NCI-H1694 (cell line): Measurements from ENCODE around the gene RMND5B.
"Not testable (repeated sequence)": the region's sequence is repeated elsewhere in the genome, so short reads cannot be mapped to it uniquely, and the experiment has no call there.

Source experiments
- DNase-seq: peaks from one replicate; lab custom pipeline; 2025; lab: John Stamatoyannopoulos, UW

The RMND5B gene

DNA sequence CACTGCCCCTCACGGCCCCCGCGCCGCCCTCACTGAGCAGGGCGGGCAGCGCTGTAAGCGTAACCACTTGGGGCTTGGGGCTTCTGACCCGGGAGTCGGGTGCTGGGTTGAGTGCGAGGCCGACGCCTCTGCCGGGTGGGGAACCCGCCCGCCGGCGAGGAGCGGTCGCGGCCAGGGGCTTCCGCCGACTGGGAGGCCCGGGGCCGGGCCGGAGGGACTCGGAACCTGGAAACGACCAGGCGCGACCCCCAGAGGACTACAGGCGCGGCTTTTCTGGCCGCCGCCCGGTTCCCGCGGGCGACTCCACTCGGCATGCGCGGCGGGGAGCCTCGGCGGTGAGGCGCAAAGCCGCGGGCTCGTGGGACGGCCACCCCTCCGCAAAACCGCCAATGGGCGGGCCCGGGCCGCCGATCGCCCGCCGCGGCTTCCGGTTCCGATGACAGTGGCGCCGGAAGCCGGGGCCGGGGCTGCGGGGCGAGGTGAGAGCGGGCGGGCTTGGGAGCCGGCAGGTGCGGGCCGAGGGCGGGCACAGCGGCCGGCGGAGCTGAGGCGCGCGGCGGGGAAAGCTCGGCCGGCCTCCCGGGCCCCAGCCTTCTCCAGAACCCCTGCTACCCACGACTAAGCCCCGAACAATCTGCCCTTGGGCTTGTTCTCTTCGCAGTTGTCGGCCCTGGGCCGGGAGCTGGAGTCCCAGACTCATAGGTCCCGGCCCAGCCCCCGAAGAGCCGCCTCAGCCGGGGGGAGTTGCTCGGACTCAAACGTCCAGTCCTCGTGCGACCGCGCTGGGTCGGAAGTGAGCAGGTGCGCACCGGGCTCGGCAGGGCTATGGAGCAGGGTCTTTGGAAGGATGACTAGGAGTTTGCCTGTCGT, at the start of gene RMND5B:
TSS of gene RMND5B (plus strand) at position 439 of the 870 bp plus-strand sequence. CDS start 7,106 bp downstream, outside the sequence.
- peak; percentile 19 for DNase-seq

- no peak for DNase-seq
Measured at GRCh38 chr5:178081571-178082243, 49.1 kb upstream of the RMND5B start.

DNA sequence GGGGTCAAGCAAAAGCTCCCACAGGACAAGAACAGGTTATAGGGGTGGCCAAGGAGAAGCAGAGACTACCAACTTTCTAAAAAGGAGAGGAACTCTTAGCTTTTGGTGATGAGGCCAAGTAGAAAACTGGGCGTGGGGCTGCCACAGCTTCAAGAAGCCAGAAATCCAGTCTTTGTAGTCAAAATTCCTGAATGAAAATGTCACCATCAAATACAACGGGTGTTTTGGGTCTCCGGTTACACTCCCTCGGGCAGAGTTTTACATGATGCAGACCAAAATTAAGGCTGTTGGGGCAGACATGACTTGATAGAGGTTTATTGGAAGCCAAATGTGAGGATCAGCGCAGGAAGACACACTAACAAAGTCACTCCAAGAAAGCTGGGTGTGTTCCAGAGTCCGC, 46.9 kb upstream of the RMND5B start:
- DNase-seq: no peak

- DNase-seq: no peak
Measured at GRCh38 chr5:178085316-178085715, 45.5 kb upstream of the RMND5B start.

- DNase-seq: no peak
Measured at GRCh38 chr5:178086266-178086665, 44.5 kb upstream of the RMND5B start.

- DNase-seq: not testable (repeated sequence)
Measured at GRCh38 chr5:178087199-178087598, 43.6 kb upstream of the RMND5B start.

DNA sequence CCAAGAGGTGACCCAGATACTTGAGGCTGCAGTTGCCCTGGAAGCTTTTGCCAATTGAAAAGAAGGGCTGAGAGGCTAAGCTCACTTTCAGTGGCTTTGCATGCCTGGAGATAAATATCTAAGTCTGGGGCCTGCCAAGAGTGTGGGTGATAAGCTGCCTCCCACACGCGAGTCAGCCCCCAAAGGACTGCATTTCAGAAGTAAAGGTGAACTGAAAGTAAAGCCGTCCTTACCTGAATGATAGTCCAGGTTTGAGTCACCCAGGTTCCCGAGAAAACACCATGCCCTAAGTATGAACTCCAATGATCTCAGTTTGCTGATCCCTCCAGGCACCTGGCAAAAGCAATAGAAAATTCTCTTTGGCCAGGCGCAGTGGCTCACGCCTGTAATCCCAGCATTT, 40.0 kb upstream of the RMND5B start:
- DNase-seq: no peak

- no peak for DNase-seq
Measured at GRCh38 chr5:178093134-178093533, 37.7 kb upstream of the RMND5B start.

- no peak for DNase-seq
Measured at GRCh38 chr5:178094345-178094744, 36.5 kb upstream of the RMND5B start.

GRCh38 chr5:178098685-178099084, 32.1 kb upstream of the RMND5B start:
- no peak for DNase-seq

DNA sequence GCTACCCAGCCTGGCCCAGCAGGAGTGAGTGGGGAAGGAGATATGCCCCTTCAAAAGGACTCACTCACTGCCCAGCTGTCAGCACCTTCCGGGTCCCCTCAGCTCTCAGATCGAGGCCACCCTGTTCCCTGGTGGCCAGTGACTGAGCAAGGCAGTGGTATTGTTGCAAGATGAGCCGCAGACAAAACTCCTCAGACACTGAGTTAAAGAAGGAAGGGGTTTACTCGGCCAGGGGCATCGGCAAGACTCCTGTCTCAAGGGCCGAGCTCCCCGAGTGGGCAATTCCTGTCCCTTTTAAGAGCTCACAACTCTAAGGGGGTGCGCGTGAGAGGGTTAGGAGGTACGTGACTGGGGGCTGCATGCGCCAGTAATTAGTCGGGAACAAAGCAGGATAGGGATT, 27.2 kb upstream of the RMND5B start:
- DNase-seq: no peak

- DNase-seq: peak; percentile 21
Measured at GRCh38 chr5:178104492-178104891, 26.3 kb upstream of the RMND5B start.

GRCh38 chr5:178106086-178106485, 24.7 kb upstream of the RMND5B start:
- no peak for DNase-seq

- DNase-seq: no peak
Measured at GRCh38 chr5:178106556-178107239, 24.1 kb upstream of the RMND5B start.

- DNase-seq: no peak
Measured at GRCh38 chr5:178107756-178108310, 23.0 kb upstream of the RMND5B start.

DNA sequence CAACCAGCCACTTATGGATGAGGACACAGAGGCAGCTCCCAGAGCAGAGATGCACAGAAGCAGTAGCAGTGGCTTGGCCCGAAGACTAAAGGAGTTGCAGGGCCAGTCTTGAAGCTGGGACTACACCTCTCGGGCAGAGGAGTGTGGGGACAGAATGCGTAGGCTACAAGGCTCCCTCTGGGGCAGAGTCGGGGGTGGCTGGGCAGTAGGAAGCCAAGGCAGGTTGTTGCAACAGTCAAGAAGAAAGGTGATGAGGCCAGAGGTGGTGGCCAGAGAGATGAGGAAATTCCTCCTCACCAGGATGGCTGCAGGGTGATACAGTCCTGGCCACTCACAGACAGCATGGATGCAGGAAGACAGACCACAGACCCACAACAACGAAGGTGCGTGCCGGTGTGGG, 22.4 kb upstream of the RMND5B start:
- no peak for DNase-seq

GRCh38 chr5:178108966-178109365, 21.8 kb upstream of the RMND5B start:
- DNase-seq: no peak

- no peak for DNase-seq
Measured at GRCh38 chr5:178110511-178110910, 20.3 kb upstream of the RMND5B start.

DNA sequence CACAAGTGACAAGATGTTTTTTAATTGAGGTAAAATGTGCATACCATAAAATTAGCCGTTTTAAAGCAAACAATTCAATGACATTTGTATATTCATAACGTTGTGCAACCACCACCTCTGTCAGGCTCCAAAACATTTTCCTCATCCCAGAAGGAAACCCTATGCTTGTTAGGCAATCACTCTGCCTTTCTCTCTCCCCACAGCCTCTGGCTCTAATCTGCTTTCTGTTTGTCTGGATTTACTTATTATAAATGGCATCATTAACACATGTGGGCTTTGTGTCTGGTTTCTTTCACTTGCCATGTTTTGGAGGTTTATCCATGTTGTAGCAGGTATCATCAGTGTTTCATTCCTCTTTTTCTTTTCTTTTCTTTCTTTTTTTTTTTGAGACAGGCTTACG, 18.9 kb upstream of the RMND5B start:
- no peak for DNase-seq

- no peak for DNase-seq
Measured at GRCh38 chr5:178112545-178112944, 18.3 kb upstream of the RMND5B start.

DNA sequence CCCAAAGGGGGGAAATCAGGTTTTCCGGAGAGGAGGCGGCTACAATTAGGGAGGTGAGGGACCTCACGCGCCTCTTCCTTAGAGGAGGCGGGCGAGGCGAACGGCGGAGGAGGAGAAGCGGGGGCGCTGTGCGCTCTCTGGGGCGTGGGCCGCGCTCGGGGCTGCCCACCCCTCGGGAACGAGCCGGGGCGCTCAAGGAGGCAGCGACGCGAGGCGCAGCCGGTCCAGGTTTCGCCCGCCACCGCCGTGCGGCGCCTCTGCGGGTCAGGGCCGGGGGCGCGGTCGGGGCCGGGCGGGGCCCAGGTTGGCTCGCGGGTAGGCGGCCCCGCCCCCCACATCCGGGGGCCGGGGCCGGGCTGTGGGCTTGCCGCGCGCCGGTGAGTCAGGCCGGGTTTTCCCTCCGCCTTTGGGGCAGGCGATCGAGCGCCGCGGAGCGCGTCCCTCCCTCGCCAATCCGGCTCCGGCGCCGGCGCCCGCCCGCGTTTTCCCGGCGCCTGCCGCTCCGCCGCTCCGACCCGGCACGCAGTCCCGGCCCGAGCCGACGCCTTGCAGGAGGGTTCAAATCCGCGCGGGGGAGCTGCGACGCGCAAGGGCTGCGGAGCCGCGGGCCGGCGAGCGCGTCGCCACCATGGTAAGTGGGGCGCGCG, 17.6 kb upstream of the RMND5B start, which contains the start of gene N4BP3:
TSS of gene N4BP3 (plus strand) at position 392 of the 647 bp plus-strand sequence. CDS start 6,052 bp downstream, outside the sequence.
- DNase-seq: no peak

DNA sequence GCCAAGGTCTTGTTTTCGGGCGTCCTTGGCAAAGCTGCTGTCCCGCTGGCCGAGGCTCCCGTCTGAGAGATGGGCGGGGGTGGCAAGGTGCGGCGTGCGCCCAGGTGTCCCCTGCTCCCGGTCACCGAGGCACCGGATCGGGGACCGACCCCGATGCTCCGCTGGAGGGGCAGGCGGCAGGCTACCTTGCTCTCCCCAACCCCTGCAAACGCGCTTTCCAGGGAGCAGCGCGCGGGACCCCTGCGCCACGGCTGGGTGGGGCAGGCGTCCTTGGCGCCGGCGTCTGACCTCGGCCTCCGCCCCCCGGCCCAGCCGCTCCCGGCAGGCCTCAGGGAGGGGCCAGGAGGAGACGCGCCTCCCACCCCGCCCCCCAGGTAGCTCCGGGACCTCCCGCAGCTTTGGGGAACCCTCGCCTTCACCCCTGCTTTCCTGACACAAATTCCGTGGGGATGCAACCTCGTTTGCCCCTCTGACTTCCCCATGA, 16.9 kb upstream of the RMND5B start:
- no peak for DNase-seq
